SK-N-SH (cell line): ENCODE data around the gene CHST9. TPM values are rescaled to one million over a fixed set of nuclear protein-coding genes. Genes with fewer than 3 reads are reported as not detected.

ENCODE experiments used
- CTCF ChIA-PET: fragments of 300-600, 350-600 bp; formaldehyde crosslinking; extraction: SDS; loops from one replicate; lab custom pipeline; 2021; lab: Yijun Ruan, JAX
- POLR2A ChIA-PET: fragments of 350-600 bp; sonication (Branson Sonifier 250); formaldehyde crosslinking; extraction: SDS; loops from one replicate; lab custom pipeline; 2020; ENCODE audit warnings: antibody characterized with exemption, inconsistent platforms; lab: Yijun Ruan, JAX
- DNase-seq: peaks from one replicate; pipeline ENCODE4 v3.0.0; 2012
- H2AFZ ChIP-seq: fragments of 200-600 bp; sonication (generic); 2 replicates; pipeline ENCODE4 v1.8.1; 2016; ENCODE audit warnings: antibody characterized with exemption, mild to moderate bottlenecking, low read depth
- H3F3A ChIP-seq: fragments of 200-600 bp; sonication (generic); replicated peaks from 2 replicates; pipeline ENCODE3; 2016; ENCODE audit warnings: antibody characterized with exemption, mild to moderate bottlenecking; ENCODE audit not compliant: insufficient read depth
- H3K27ac ChIP-seq, 2 experiments: fragments of 200-500 bp in 1 of 2; fragments of 200-600 bp in 1 of 2; sonication (Bioruptor generic) in 1 of 2; sonication (generic), shearing (Covaris generic) in 1 of 2; 2 replicates each; pipeline versions ENCODE4 v1.5.1 to v1.6.1; 2014 to 2016; ENCODE audit warnings: low read depth in 2 of 2, inconsistent platforms in 1 of 2, low read length in 1 of 2, mild to moderate bottlenecking in 1 of 2, mixed read lengths in 1 of 2
- H3K27me3 ChIP-seq: fragments of 200-600 bp; sonication (generic), shearing (Covaris generic); 2 replicates; pipeline ENCODE4 v1.6.1; 2016; ENCODE audit warnings: mixed run types; ENCODE audit not compliant: insufficient read depth
- H3K36me3 ChIP-seq, 2 experiments: fragments of 200-500 bp in 1 of 2; fragments of 200-600 bp in 1 of 2; sonication (Bioruptor generic) in 1 of 2; sonication (generic) in 1 of 2; replicated peaks in 1 of 2; 2 replicates each; pipeline versions ENCODE3 to v1.5.1; 2014 to 2016; ENCODE audit warnings: low read length in 1 of 2, mild to moderate bottlenecking in 1 of 2; ENCODE audit not compliant: insufficient read depth in 2 of 2, control insufficient read depth in 1 of 2
- H3K4me1 ChIP-seq, 2 experiments: fragments of 200-500 bp in 1 of 2; fragments of 200-600 bp in 1 of 2; sonication (Bioruptor generic) in 1 of 2; sonication (generic), shearing (Covaris generic) in 1 of 2; 2 replicates each; pipeline versions ENCODE4 v1.5.1 to v1.6.1; 2014 to 2016; ENCODE audit warnings: low read depth in 1 of 2, low read length in 1 of 2, mixed run types in 1 of 2; ENCODE audit not compliant: insufficient read depth in 2 of 2, control insufficient read depth in 1 of 2
- H3K4me2 ChIP-seq: fragments of 200-600 bp; sonication (generic), shearing (Covaris generic); 2 replicates; pipeline ENCODE4 v1.6.1; 2017; ENCODE audit warnings: mixed run types
- H3K4me3 ChIP-seq, 2 experiments: fragments of 200-500 bp in 1 of 2; fragments of 200-600 bp in 1 of 2; sonication (Bioruptor generic) in 1 of 2; sonication (generic), shearing (Covaris generic) in 1 of 2; 2 replicates each; pipeline versions ENCODE4 v1.5.1 to v1.8.1; 2014 to 2016; ENCODE audit warnings: low read depth in 2 of 2, inconsistent platforms in 1 of 2, low read length in 1 of 2, mild to moderate bottlenecking in 1 of 2, mixed read lengths in 1 of 2, moderate library complexity in 1 of 2
- H3K79me2 ChIP-seq: fragments of 200-600 bp; sonication (generic); 2 replicates; pipeline ENCODE4 v1.8.1; 2017; ENCODE audit warnings: mild to moderate bottlenecking; ENCODE audit not compliant: insufficient read depth
- H3K9ac ChIP-seq: fragments of 200-600 bp; sonication (generic); 2 replicates; pipeline ENCODE4 v1.6.1; 2017; ENCODE audit warnings: mixed run types
- H3K9me2 ChIP-seq: fragments of 200-600 bp; sonication (generic); 2 replicates; pipeline ENCODE4 v1.6.1; 2017; ENCODE audit warnings: mixed run types
- H3K9me3 ChIP-seq: fragments of 200-600 bp; sonication (generic); 2 replicates; pipeline ENCODE4 v1.6.1; 2017; ENCODE audit warnings: mixed run types, mild to moderate bottlenecking, moderate library complexity
- H4K20me1 ChIP-seq: fragments of 200-600 bp; sonication (generic); 2 replicates; pipeline ENCODE4 v1.6.1; 2017; ENCODE audit warnings: mild to moderate bottlenecking, mixed run types; ENCODE audit not compliant: insufficient read depth
- CTCF ChIP-seq: fragments of 200-600 bp; sonication (generic); IDR thresholded peaks from 2 replicates; pipeline ENCODE4 v1.6.1; 2017; ENCODE audit warnings: antibody characterized with exemption, mild to moderate bottlenecking, moderate library complexity
- EZH2phosphoT487 ChIP-seq: fragments of 200-600 bp; sonication (generic); IDR thresholded peaks from 2 replicates; pipeline ENCODE4 v1.6.1; 2017; ENCODE audit warnings: low read depth, mixed run types, mild to moderate bottlenecking, antibody characterized with exemption, moderate library complexity, borderline replicate concordance
- FOXJ3 ChIP-seq: sonication (generic); formaldehyde crosslinking; IDR thresholded peaks from 2 replicates; pipeline ENCODE4 v1.5.1; 2020; ENCODE audit warnings: mild to moderate bottlenecking, missing genetic modification reagents
- NRF1 ChIP-seq: IDR thresholded peaks from 2 replicates; pipeline ENCODE4 v1.6.1; 2012; ENCODE audit warnings: low read depth, mild to moderate bottlenecking, low read length
- POLR2AphosphoS5 ChIP-seq: IDR thresholded peaks from 2 replicates; pipeline ENCODE4 v1.6.1; 2012; ENCODE audit warnings: low read depth, low read length
- RAD21 ChIP-seq: IDR thresholded peaks from 2 replicates; pipeline ENCODE4 v1.6.1; 2012; ENCODE audit warnings: mild to moderate bottlenecking, low read length
- RFX5 ChIP-seq: IDR thresholded peaks from 2 replicates; pipeline ENCODE4 v1.6.1; 2012; ENCODE audit warnings: mild to moderate bottlenecking, improper control_type of control experiment, low read length
- SIN3A ChIP-seq: IDR thresholded peaks from 2 replicates; pipeline ENCODE4 v1.6.1; 2012; ENCODE audit warnings: low read depth, mild to moderate bottlenecking, low read length, moderate library complexity, borderline replicate concordance
- TCF12 ChIP-seq: IDR thresholded peaks from 2 replicates; pipeline ENCODE4 v1.4.0; 2012
- USF1 ChIP-seq: IDR thresholded peaks from 2 replicates; pipeline ENCODE4 v1.4.0; 2012; ENCODE audit warnings: low read depth, borderline replicate concordance
- WGBS: methylation state at CpG from one replicate; pipeline ENCODE4 v1.1.6; 2017; ENCODE audit warnings: low lambda C conversion rate; 5-methylcytosine and 5-hydroxymethylcytosine counted together
- polyA plus RNA-seq, 3 experiments: library from polyadenylated mRNA; depleted of rRNA; stranded (reverse); fragments of >200 nt; gene quantifications; 2 replicates each; pipeline ENCODE4 v1.2.3, GENCODE V29; 2012
- TF ChIP-seq, protein P1 (sequence below): IDR thresholded peaks from 2 replicates; pipeline ENCODE4; 2012
- TF ChIP-seq, protein P2 (sequence below): IDR thresholded peaks from 2 replicates; pipeline ENCODE4 v1.4.0; 2012; ENCODE audit warnings: low read depth

Gene CHST9
- polyA plus RNA-seq, 1 of the 3 experiments (the other 2 are of a cell fraction), result not detected

- Histone ChIP-seq H3K27ac (no peak overlapping the region), H2AFZ (no peak overlapping the region), H3F3A (no peaks in the 10 kb centered on the region), H3K9me2 (no peaks in the 10 kb centered on the region), H3K4me2 (no peak overlapping the region), H3K79me2 (no peaks in the 10 kb centered on the region), H3K27me3 (no peaks in the 10 kb centered on the region; the same call in 1 of the 2 replicates), H3K9ac (no peak overlapping the region), H3K4me3 (no peak overlapping the region), H3K9me3 (no peaks in the 10 kb centered on the region), H3K36me3 (no peaks in the 10 kb centered on the region), H4K20me1 (no peaks in the 10 kb centered on the region), H3K4me1 (no peaks in the 10 kb centered on the region)
- 56% methylated on average over 6 of the region's 6 CpGs for WGBS
- no peak for DNase-seq
- ChIA-PET CTCF (interaction anchor here (2.0 kb wide), 1 partner anchor 22 kb away, joined by 5 read pairs; no protein-coding TSS in a partner anchor), POLR2A (no interaction called here)
- no peak for TF ChIP-seq SIN3A
- no peak for TF ChIP-seq RAD21
- TF ChIP-seq, protein P1, sequence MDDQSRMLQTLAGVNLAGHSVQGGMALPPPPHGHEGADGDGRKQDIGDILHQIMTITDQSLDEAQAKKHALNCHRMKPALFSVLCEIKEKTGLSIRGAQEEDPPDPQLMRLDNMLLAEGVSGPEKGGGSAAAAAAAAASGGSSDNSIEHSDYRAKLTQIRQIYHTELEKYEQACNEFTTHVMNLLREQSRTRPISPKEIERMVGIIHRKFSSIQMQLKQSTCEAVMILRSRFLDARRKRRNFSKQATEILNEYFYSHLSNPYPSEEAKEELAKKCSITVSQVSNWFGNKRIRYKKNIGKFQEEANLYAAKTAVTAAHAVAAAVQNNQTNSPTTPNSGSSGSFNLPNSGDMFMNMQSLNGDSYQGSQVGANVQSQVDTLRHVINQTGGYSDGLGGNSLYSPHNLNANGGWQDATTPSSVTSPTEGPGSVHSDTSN, result no peak
- TF ChIP-seq NRF1, result no peak
- TF ChIP-seq, protein P2, sequence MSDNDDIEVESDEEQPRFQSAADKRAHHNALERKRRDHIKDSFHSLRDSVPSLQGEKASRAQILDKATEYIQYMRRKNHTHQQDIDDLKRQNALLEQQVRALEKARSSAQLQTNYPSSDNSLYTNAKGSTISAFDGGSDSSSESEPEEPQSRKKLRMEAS, result no peak
- no peak for TF ChIP-seq RFX5
- TF ChIP-seq EZH2phosphoT487, result no peak
These were observed 291.1 kb downstream of the CHST9 start for GRCh38 chr18:26893996-26894395.

GRCh38 chr18:26888259-26888658 lies 296.8 kb downstream of the CHST9 start:
- no peaks in the 10 kb centered on the region for H3K79me2 ChIP-seq
- no peak for TF ChIP-seq POLR2AphosphoS5
- TF ChIP-seq FOXJ3 (CRISPR knock-in tag), result no peak
- no peak for TF ChIP-seq RAD21
- TF ChIP-seq, protein P2, result no peak
- no peak for TF ChIP-seq USF1
- TF ChIP-seq CTCF, result no peak
- TF ChIP-seq TCF12, result no peak
- H2AFZ ChIP-seq, result no peak overlapping the region
- POLR2A ChIA-PET, result no interaction called here
- WGBS, result 71% methylated on average over 4 of the region's 4 CpGs
- H3K9me3 ChIP-seq, result no peaks in the 10 kb centered on the region
- H3K27me3 ChIP-seq, result no peaks in the 10 kb centered on the region; the same call in 1 of the 2 replicates
- no peaks in the 10 kb centered on the region for H4K20me1 ChIP-seq
- CTCF ChIA-PET, result no interaction called here
- no peak overlapping the region for H3K4me2 ChIP-seq
- H3F3A ChIP-seq, result no peaks in the 10 kb centered on the region
- H3K36me3 ChIP-seq, result no peaks in the 10 kb centered on the region
- no peak overlapping the region for H3K9ac ChIP-seq
- H3K4me3 ChIP-seq, result no peak overlapping the region
- no peaks in the 10 kb centered on the region for H3K9me2 ChIP-seq
- no peak for DNase-seq
- no peak overlapping the region for H3K27ac ChIP-seq
- no peaks in the 10 kb centered on the region for H3K4me1 ChIP-seq
